NCI-H1436 treated with DMSO at 0.1 percent for 48 hours (cell line): ENCODE measurements around the gene PEF1.

ENCODE experiments used
- DNase-seq: peaks from one replicate; lab custom pipeline; 2025; lab: John Stamatoyannopoulos, UW

Gene PEF1

GRCh38 chr1:31655104-31655503, 10.4 kb upstream of the PEF1 start:
- no peak for DNase-seq

- no peak for DNase-seq
Measured at GRCh38 chr1:31654474-31654776, 9.7 kb upstream of the PEF1 start.

- DNase-seq = no peak
Measured at GRCh38 chr1:31653717-31654473, 9.2 kb upstream of the PEF1 start.

- DNase-seq = no peak
Measured at GRCh38 chr1:31652891-31653499, 8.3 kb upstream of the PEF1 start.

GRCh38 chr1:31651766-31652165, 7.1 kb upstream of the PEF1 start:
- no peak for DNase-seq

GRCh38 chr1:31651089-31651420, 6.4 kb upstream of the PEF1 start:
- DNase-seq = no peak

GRCh38 chr1:31650161-31651088, 5.7 kb upstream of the PEF1 start:
- DNase-seq = no peak

GRCh38 chr1:31648641-31649357, 4.1 kb upstream of the PEF1 start:
- no peak for DNase-seq

- DNase-seq = no peak
Measured at GRCh38 chr1:31648190-31648589, 3.5 kb upstream of the PEF1 start.

- DNase-seq = no peak
Measured at GRCh38 chr1:31647106-31647505, 2.4 kb upstream of the PEF1 start.

GRCh38 chr1:31646259-31646960, 1.7 kb upstream of the PEF1 start:
- DNase-seq = no peak

GRCh38 chr1:31645274-31645568, 545 bp upstream of the PEF1 start:
- DNase-seq = no peak

GRCh38 chr1:31643976-31644559, 608 bp downstream of the PEF1 start:
- no peak for DNase-seq

GRCh38 chr1:31642897-31643296, 1.8 kb downstream of the PEF1 start:
- DNase-seq = no peak

GRCh38 chr1:31642366-31642765, 2.3 kb downstream of the PEF1 start:
- no peak for DNase-seq

GRCh38 chr1:31640964-31641363, 3.7 kb downstream of the PEF1 start:
- no peak for DNase-seq

- DNase-seq = no peak
Measured at GRCh38 chr1:31640179-31640578, 4.5 kb downstream of the PEF1 start.

GRCh38 chr1:31639543-31639942, 5.1 kb downstream of the PEF1 start:
- DNase-seq = no peak

- DNase-seq = no peak
Measured at GRCh38 chr1:31637915-31638673, 6.6 kb downstream of the PEF1 start.

- no peak for DNase-seq
Measured at GRCh38 chr1:31633117-31633516, 11.6 kb downstream of the PEF1 start.

GRCh38 chr1:31632649-31633048, 12.0 kb downstream of the PEF1 start:
- DNase-seq = no peak
